Measurements from ENCODE around the gene NCOA7. TPM values are rescaled to one million over a fixed set of nuclear protein-coding genes. Genes with fewer than 3 reads are reported as not detected.
A peak's percentile ranks its signal among the peaks of the same experiment; 100 is the strongest.

NCOA7 gene
- total RNA-seq, 1 experiment from 2014 or later = 51.0 TPM

DNA sequence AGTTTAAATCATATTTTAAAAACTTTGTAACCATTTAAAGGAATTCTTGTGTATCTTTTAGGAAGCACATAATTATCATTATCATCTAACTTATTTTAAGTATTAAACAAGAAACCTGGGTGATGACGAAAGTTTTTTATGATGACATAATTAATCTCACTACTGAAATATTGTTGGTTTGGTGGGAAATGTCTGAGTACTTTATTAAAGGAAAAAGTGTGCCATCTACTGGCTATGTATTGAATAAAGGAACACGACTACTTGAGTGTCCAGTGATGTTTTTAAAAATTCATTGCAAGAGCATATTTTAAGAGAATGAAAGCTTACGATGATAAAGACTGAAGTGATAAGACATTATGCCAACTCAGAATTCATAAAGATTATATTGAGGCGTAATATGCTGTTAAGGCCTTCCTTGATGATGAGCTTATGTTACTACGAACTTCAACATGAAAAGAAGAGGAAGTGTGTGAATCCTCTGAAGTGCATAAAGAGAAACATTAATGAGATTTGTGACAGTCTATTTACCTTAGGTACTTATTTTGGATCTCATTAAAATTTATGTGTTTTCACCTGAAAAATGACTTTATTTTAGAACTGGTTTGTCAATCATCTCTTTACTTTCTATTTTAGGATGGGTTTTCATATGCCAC is 183.6 kb downstream of the NCOA7 start:
- ChIA-PET POLR2A (ENCODE audit: unreplicated experiment) (interaction anchor here (0.6 kb wide), 4 partner anchors 11 to 1195 kb away, joined by 3 to 5 read pairs (median 5); no protein-coding TSS in a partner anchor), CTCF (interaction anchor here (0.5 to 1.5 kb wide), 7 partner anchors 12 to 677 kb away, joined by 3 to 6 read pairs (median 3); partner anchors contain the start of gene TRMT11)
- no peaks in the 10 kb centered on the region; the same call in 1 of the 2 replicates for H3K79me2 ChIP-seq (ENCODE audit: low read depth)
- no peaks in the 10 kb centered on the region for H3K9me2 ChIP-seq (ENCODE audit: insufficient read depth)
- BruUV-seq (replicated peaks) = no TSS peak
- 0 out of 2 replicates have a peak, but pooled peaks cover 6% of the 10 kb centered on the region for H3K4me1 ChIP-seq (replicated peaks; ENCODE audit: insufficient read depth)
- no peaks in the 10 kb centered on the region for H4K20me1 ChIP-seq (ENCODE audit: insufficient read depth)
- H3K9me3 ChIP-seq (ENCODE audit: insufficient read depth, low read depth) = no peaks in the 10 kb centered on the region
- no peak for TF ChIP-seq EZH2 (IDR thresholded peaks at IDR 0.05; ENCODE audit: low read depth)
- TF ChIP-seq, protein P1, sequence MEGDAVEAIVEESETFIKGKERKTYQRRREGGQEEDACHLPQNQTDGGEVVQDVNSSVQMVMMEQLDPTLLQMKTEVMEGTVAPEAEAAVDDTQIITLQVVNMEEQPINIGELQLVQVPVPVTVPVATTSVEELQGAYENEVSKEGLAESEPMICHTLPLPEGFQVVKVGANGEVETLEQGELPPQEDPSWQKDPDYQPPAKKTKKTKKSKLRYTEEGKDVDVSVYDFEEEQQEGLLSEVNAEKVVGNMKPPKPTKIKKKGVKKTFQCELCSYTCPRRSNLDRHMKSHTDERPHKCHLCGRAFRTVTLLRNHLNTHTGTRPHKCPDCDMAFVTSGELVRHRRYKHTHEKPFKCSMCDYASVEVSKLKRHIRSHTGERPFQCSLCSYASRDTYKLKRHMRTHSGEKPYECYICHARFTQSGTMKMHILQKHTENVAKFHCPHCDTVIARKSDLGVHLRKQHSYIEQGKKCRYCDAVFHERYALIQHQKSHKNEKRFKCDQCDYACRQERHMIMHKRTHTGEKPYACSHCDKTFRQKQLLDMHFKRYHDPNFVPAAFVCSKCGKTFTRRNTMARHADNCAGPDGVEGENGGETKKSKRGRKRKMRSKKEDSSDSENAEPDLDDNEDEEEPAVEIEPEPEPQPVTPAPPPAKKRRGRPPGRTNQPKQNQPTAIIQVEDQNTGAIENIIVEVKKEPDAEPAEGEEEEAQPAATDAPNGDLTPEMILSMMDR (conservative IDR thresholded peaks at IDR 0.05) = peak; percentile 87
- no peak overlapping the region for H3K4me3 ChIP-seq
- H3F3A ChIP-seq (ENCODE audit: insufficient read depth, low read depth) = peaks cover 21% of the 10 kb centered on the region; the same call in 1 of the 2 replicates
- intact Hi-C loops (cut with micrococcal nuclease; ENCODE audit: unreplicated experiment) = loop anchor here (1.0 kb wide), 2 partner anchors 194 to 660 kb away; no protein-coding TSS in a partner anchor
- H3K27me3 ChIP-seq (ENCODE audit: insufficient read depth, low read depth) = no peaks in the 10 kb centered on the region
- H3K36me3 ChIP-seq (ENCODE audit: low read depth) = peaks cover 11% of the 10 kb centered on the region; the same call in 1 of the 2 replicates
- H2AFZ ChIP-seq = no peak overlapping the region
- H3K4me2 ChIP-seq = no peak overlapping the region
- peak overlapping the region; percentile 78 for H3K27ac ChIP-seq
- DNase-seq = peak in 1 of 2 experiments; percentile 71

DNA sequence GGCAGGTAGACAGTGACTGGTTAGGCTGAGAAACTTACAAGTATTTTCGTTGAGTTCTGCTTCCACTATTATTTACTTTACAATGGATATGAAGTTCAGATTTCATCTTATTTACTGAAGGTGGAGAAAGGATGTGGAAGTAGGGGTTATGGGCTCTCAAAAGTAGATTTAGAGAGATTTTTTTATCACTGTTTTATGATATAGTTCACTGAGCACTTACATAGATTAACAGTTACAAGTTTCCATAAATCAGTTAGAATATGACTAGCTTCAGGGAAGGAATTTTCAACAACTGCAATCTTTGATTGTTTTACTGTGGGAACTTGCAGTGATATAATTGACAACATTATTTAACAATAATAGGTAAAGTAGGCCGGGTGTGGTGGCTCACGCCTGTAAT is 188.3 kb downstream of the NCOA7 start:
- intact Hi-C loops (cut with micrococcal nuclease; ENCODE audit: unreplicated experiment) = no loop called here
- H3K4me3 ChIP-seq = no peak overlapping the region
- POLR2A ChIA-PET (ENCODE audit: unreplicated experiment) = interaction anchor here (0.7 kb wide), 1 partner anchor 21 kb away, joined by 9 read pairs; no protein-coding TSS in a partner anchor
- TF ChIP-seq, protein P1 (conservative IDR thresholded peaks at IDR 0.05) = no peak
- no peak for TF ChIP-seq EZH2 (IDR thresholded peaks at IDR 0.05; ENCODE audit: low read depth)
- H3K9me2 ChIP-seq (ENCODE audit: insufficient read depth) = no peaks in the 10 kb centered on the region
- no peaks in the 10 kb centered on the region for H3K27me3 ChIP-seq (ENCODE audit: insufficient read depth, low read depth)
- H3F3A ChIP-seq (ENCODE audit: insufficient read depth, low read depth) = peaks cover 15% of the 10 kb centered on the region; the same call in 1 of the 2 replicates
- CTCF ChIA-PET = no interaction called here
- H3K4me2 ChIP-seq = no peak overlapping the region
- no peaks in the 10 kb centered on the region for H4K20me1 ChIP-seq (ENCODE audit: insufficient read depth)
- H2AFZ ChIP-seq = no peak overlapping the region
- no peak for DNase-seq
- H3K27ac ChIP-seq = no peak overlapping the region
- peaks cover 11% of the 10 kb centered on the region; the same call in 1 of the 2 replicates for H3K36me3 ChIP-seq (ENCODE audit: low read depth)
- no TSS peak for BruUV-seq (replicated peaks)
- H3K9me3 ChIP-seq (ENCODE audit: insufficient read depth, low read depth) = no peaks in the 10 kb centered on the region
- H3K4me1 ChIP-seq (replicated peaks; ENCODE audit: insufficient read depth) = peaks cover 19% of the 10 kb centered on the region
- H3K79me2 ChIP-seq (ENCODE audit: low read depth) = no peaks in the 10 kb centered on the region

Other genes starting within 250 kb of the NCOA7 start
- 0.15 TPM in 1 of 2 replicates, not detected in the other for gene HEY2, start 41.3 kb upstream of the NCOA7 start, total RNA-seq (2021)
- gene HINT3, start 165.8 kb downstream of the NCOA7 start, total RNA-seq (2021) = 13.6 and 14.4 TPM in 2 replicates
- gene TRMT11, start 195.6 kb downstream of the NCOA7 start, total RNA-seq (2021) = 24.2 and 26.0 TPM in 2 replicates

All from PC-9 (cell line).